Measurements from ENCODE around the gene EXOC3L1. TPM values are rescaled to one million over a fixed set of nuclear protein-coding genes. Genes with fewer than 3 reads are reported as not detected.

Gene EXOC3L1
- total RNA-seq, 4 donors from 2014 or later = 3.0 to 6.7 TPM; not detected in 2

- Histone ChIP-seq H3K9me3 (no peaks in the 10 kb centered on the region), H3K27ac (peak overlapping the region in 1 of 4 donors; percentile 93), H3K27me3 (peaks cover 51% of the 10 kb centered on the region), H3K4me3 (peak overlapping the region in 2 of 4 donors; percentile 73 to 93), H3K4me1 (peaks cover 15 to 73% (median 53%) of the 10 kb centered on the region in 4 donors), H3K36me3 (no peaks in the 10 kb centered on the region)
- intact Hi-C loops (cut with DNase I; ENCODE audit: low total_unique reads) (no loop called here), in situ Hi-C loops (cut with MboI; ENCODE audit: low pct_ligation_motif_present in 1 of 4, low pct_unique_long_range_greater_than_20kb in 1 of 4, low sequenced_read_pairs in 3 of 4) (loop anchor here in 2 of 4 donors (25.0 kb wide), 2 partner anchors 174 to 199 kb away; partner anchors contain the start of genes CES3 (in 1 of the 2) and CES4A (in 1 of the 2))
- WGBS, 2 donors (ENCODE audit: low coverage in 1 of 2) = 59% methylated on average over 25 of the region's 25 CpGs; no CpG with 5 or more reads in 1 of the 2 donors
- DNase-seq = no peak
- no peak for TF ChIP-seq EP300 (IDR thresholded peaks at IDR 0.05; ENCODE audit: low read depth)
- TF ChIP-seq, protein P1, sequence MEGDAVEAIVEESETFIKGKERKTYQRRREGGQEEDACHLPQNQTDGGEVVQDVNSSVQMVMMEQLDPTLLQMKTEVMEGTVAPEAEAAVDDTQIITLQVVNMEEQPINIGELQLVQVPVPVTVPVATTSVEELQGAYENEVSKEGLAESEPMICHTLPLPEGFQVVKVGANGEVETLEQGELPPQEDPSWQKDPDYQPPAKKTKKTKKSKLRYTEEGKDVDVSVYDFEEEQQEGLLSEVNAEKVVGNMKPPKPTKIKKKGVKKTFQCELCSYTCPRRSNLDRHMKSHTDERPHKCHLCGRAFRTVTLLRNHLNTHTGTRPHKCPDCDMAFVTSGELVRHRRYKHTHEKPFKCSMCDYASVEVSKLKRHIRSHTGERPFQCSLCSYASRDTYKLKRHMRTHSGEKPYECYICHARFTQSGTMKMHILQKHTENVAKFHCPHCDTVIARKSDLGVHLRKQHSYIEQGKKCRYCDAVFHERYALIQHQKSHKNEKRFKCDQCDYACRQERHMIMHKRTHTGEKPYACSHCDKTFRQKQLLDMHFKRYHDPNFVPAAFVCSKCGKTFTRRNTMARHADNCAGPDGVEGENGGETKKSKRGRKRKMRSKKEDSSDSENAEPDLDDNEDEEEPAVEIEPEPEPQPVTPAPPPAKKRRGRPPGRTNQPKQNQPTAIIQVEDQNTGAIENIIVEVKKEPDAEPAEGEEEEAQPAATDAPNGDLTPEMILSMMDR (IDR thresholded peaks at IDR 0.05) = no peak
- no peak for TF ChIP-seq POLR2AphosphoS5 (IDR thresholded peaks at IDR 0.05)
- TF ChIP-seq POLR2A (IDR thresholded peaks at IDR 0.05) = no peak
Measured at GRCh38 chr16:67161595-67162058, 28.3 kb downstream of the EXOC3L1 start.

GRCh38 chr16:67158637-67159600 is 31.0 kb downstream of the EXOC3L1 start:
- peak overlapping the region; percentile 90 to 93 (median 92) for H3K27ac ChIP-seq
- DNase-seq = peak; percentile 82
- in situ Hi-C loops (cut with MboI; ENCODE audit: low pct_ligation_motif_present in 1 of 4, low pct_unique_long_range_greater_than_20kb in 1 of 4, low sequenced_read_pairs in 3 of 4) (loop anchor here in 3 of 4 donors (10.0 to 25.0 kb wide), 3 partner anchors 144 to 197 kb away; partner anchors contain the start of genes CES3 (in 1 of the 3) and CES4A (in 1 of the 3)), intact Hi-C loops (cut with DNase I; ENCODE audit: low total_unique reads) (loop anchor here (2.0 kb wide), 1 partner anchor 26 kb away; no protein-coding TSS in a partner anchor)
- no peaks in the 10 kb centered on the region for H3K9me3 ChIP-seq
- peaks cover 26% of the 10 kb centered on the region for H3K27me3 ChIP-seq
- peaks cover 12 to 69% (median 54%) of the 10 kb centered on the region in 4 donors for H3K4me1 ChIP-seq
- 5 to 10% methylated on average over 7 to 27 of the region's 34 CpGs for WGBS, 2 donors (ENCODE audit: low coverage in 1 of 2)
- no peaks in the 10 kb centered on the region for H3K36me3 ChIP-seq
- TF ChIP-seq POLR2AphosphoS5 (IDR thresholded peaks at IDR 0.05) (no peak), POLR2A (IDR thresholded peaks at IDR 0.05) (no peak), EP300 (IDR thresholded peaks at IDR 0.05; ENCODE audit: low read depth) (no peak)
- TF ChIP-seq, protein P1 (IDR thresholded peaks at IDR 0.05) = no peak
- peak overlapping the region; percentile 58 to 93 (median 82) for H3K4me3 ChIP-seq

DNA sequence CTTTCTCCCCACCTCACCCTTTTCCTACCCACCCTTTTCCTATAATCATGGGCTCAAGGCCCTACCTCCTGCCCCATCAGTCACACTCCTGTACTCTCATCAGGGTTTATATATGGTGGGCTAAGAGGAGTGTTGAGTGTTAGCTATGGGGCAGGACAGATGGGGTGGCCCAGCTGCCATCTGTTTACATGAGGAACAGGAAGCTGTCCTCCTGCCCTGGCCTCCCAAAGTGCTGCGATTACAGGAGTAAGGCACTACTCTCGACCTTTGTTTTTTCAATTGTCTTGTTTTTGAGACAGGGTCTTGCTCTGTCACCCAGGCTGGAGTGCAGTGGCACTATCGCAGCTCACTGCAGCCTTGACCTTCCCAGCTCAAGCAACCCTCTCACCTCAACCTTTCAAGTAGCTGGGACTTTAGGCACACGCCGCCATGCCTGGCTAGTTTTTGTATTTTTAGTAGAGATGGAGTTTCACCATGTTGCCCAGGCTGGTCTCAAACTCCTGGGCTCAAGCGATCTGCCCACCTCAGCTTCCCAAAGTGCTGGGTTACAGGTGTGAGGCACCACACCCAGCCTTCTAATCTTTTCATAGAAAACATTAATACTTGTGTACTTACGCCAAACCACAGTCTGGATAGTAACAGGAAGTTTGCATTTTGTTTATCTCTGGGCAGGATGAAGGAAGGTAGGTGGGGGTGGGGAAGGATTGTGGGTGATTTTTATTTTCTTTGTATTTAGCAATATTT is 31.9 kb downstream of the EXOC3L1 start:
- Histone ChIP-seq H3K27ac (peak overlapping the region; percentile 90 to 93 (median 92)), H3K36me3 (no peaks in the 10 kb centered on the region), H3K4me3 (no peak overlapping the region), H3K27me3 (peaks cover 17% of the 10 kb centered on the region), H3K9me3 (no peaks in the 10 kb centered on the region), H3K4me1 (peaks cover 12 to 60% (median 45%) of the 10 kb centered on the region in 4 donors)
- intact Hi-C loops (cut with DNase I; ENCODE audit: low total_unique reads) (loop anchor here (2.0 kb wide), 2 partner anchors 27 to 179 kb away; no protein-coding TSS in a partner anchor), in situ Hi-C loops (cut with MboI; ENCODE audit: low pct_ligation_motif_present in 1 of 4, low pct_unique_long_range_greater_than_20kb in 1 of 4, low sequenced_read_pairs in 3 of 4) (loop anchor here in 3 of 4 donors (10.0 to 25.0 kb wide), 3 partner anchors 143 to 196 kb away; partner anchors contain the start of genes CES3 (in 1 of the 3) and CES4A (in 1 of the 3))
- DNase-seq = no peak
- WGBS, 2 donors (ENCODE audit: low coverage in 1 of 2) = 52 to 72% methylated on average over 4 to 7 of the region's 7 CpGs
- TF ChIP-seq, protein P1 (IDR thresholded peaks at IDR 0.05) = no peak
- TF ChIP-seq POLR2AphosphoS5 (IDR thresholded peaks at IDR 0.05) = no peak
- no peak for TF ChIP-seq POLR2A (IDR thresholded peaks at IDR 0.05)
- TF ChIP-seq EP300 (IDR thresholded peaks at IDR 0.05; ENCODE audit: low read depth) = no peak
